H1 (cell line): ENCODE measurements around the gene TRIM45. TPM values are rescaled to one million over a fixed set of nuclear protein-coding genes. Genes with fewer than 3 reads are reported as not detected.

ENCODE experiments used
- CHD7 ChIP-seq: fragments of 300-600 bp; sonication (generic); IDR thresholded peaks from 2 replicates; pipeline ENCODE4 v1.7.1; 2012; ENCODE audit warnings: low read length, moderate library complexity, mild to moderate bottlenecking, inconsistent platforms; ENCODE audit not compliant: insufficient replicate concordance
- JUND ChIP-seq: IDR thresholded peaks from 2 replicates; pipeline ENCODE4 v1.6.1; 2011; ENCODE audit warnings: mild to moderate bottlenecking, improper control_type of control experiment, low read length
- RBBP5 ChIP-seq: IDR thresholded peaks from 2 replicates; pipeline ENCODE4 v1.7.1; 2012; ENCODE audit warnings: low read depth, mild to moderate bottlenecking, inconsistent platforms, low read length, moderate library complexity, borderline replicate concordance
- SAP30 ChIP-seq: fragments of 300-600 bp; sonication (generic); IDR thresholded peaks from 2 replicates; pipeline ENCODE4 v1.7.1; 2012; ENCODE audit warnings: low read length, moderate library complexity, mild to moderate bottlenecking, inconsistent platforms; ENCODE audit not compliant: insufficient read depth, insufficient replicate concordance
- polyA plus RNA-seq, 7 experiments: library from polyadenylated mRNA; depleted of rRNA in 3 of 7; stranded (reverse) in 5 of 7; unstranded in 2 of 7; fragments of >200 nt in 5 of 7; fragments of 200-250 nt in 2 of 7; gene quantifications; 1 replicate in 5 of 7; 2 replicates in 1 of 7; 4 replicates in 1 of 7; pipeline versions ENCODE4 v1.2.1 to v1.2.3, GENCODE V29; 2011 to 2013; ENCODE audit warnings: missing spikeins in 2 of 7, mixed read lengths in 2 of 7
- total RNA-seq: library from RNA; stranded (reverse); fragmentation: NEBNext Ultra II Directional; extraction: Animal tissue kit (Norgen Biotek cat#: 25700); gene quantifications from 2 replicates; pipeline ENCODE4 v1.2.1, GENCODE V29; 2021

The TRIM45 gene
- total and polyA plus RNA-seq, 2 of the 8 experiments (the other 6 are each of a cell fraction or from before 2014, with no cell fraction given), result 13.7 to 16.7 TPM

DNA sequence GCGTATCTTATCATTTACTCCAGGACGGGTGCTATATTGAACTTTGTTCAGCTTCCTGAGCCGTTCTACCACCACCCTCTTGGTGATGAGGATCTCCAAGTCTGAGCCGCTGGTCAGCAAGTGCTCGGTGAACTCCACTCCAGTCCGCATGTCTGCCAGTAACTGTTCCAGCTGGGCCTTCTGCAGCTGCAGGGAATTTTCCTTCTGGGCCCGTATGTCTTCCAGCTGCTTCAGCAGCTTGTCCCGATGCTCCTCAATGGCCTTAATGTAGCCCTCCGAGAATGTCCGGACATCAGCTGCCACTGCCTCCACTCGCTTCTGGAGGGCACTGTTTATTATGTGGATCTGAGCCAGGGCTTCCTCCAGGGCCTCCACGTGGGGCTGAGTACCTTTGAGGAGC is 3.4 kb downstream of the TRIM45 start (continued):
- no peak for TF ChIP-seq CHD7
- TF ChIP-seq JUND, result no peak
- TF ChIP-seq SAP30, result no peak
- TF ChIP-seq RBBP5, result no peak
